GM10847 (cell line): ENCODE data around the gene PTGER3.

Experiments
- POLR2A ChIP-seq: IDR thresholded peaks from 2 replicates; pipeline ENCODE4 v1.6.1; 2011; ENCODE audit not compliant: insufficient read length; ENCODE audit errors: extremely low read depth

Gene PTGER3

GRCh38 chr1:71071720-71072119, 24.1 kb upstream of the PTGER3 start:
- TF ChIP-seq POLR2A: no peak

- no peak for TF ChIP-seq POLR2A
Observed at GRCh38 chr1:71068325-71069240, 21.0 kb upstream of the PTGER3 start.

- no peak for TF ChIP-seq POLR2A
Observed at GRCh38 chr1:71054791-71055190, 7.2 kb upstream of the PTGER3 start.

- TF ChIP-seq POLR2A: no peak
Observed at GRCh38 chr1:71054281-71054731, 6.7 kb upstream of the PTGER3 start.

- no peak for TF ChIP-seq POLR2A
Observed at GRCh38 chr1:71053758-71054157, 6.1 kb upstream of the PTGER3 start.

GRCh38 chr1:71053146-71053545, 5.5 kb upstream of the PTGER3 start:
- no peak for TF ChIP-seq POLR2A

GRCh38 chr1:71049951-71050598, 2.5 kb upstream of the PTGER3 start:
- TF ChIP-seq POLR2A: no peak

GRCh38 chr1:71046891-71047634, 553 bp downstream of the PTGER3 start:
- TF ChIP-seq POLR2A: no peak

GRCh38 chr1:71045463-71046028, 2.1 kb downstream of the PTGER3 start:
- TF ChIP-seq POLR2A: no peak

GRCh38 chr1:71044833-71045232, 2.8 kb downstream of the PTGER3 start:
- TF ChIP-seq POLR2A: no peak

GRCh38 chr1:71043065-71043464, 4.6 kb downstream of the PTGER3 start:
- no peak for TF ChIP-seq POLR2A

- no peak for TF ChIP-seq POLR2A
Observed at GRCh38 chr1:71041806-71042205, 5.8 kb downstream of the PTGER3 start.

- TF ChIP-seq POLR2A: no peak
Observed at GRCh38 chr1:71039661-71040262, 7.9 kb downstream of the PTGER3 start.

GRCh38 chr1:71038942-71039341, 8.7 kb downstream of the PTGER3 start:
- no peak for TF ChIP-seq POLR2A
